SK-N-SH treated with all-trans-retinoic acid at 6 μM for 48 hours (cell line): ENCODE measurements around the gene OPA1.

Source experiments
- BACH2 ChIP-seq: fragments of 250-450 bp; sonication (Bioruptor Pico); IDR thresholded peaks from 2 replicates; pipeline ENCODE4 v1.9.0; 2021; ENCODE audit warnings: mild to moderate bottlenecking, borderline replicate concordance
- GLIS3 ChIP-seq: fragments of 250-450 bp; sonication (Bioruptor Pico); IDR thresholded peaks from 2 replicates; pipeline ENCODE4 v1.5.0; 2020; ENCODE audit warnings: mild to moderate bottlenecking, moderate library complexity
- ISL1 ChIP-seq: fragments of 250-450 bp; sonication (Bioruptor Pico); IDR thresholded peaks from 2 replicates; pipeline ENCODE4 v2.1.2; 2022; ENCODE audit warnings: mild to moderate bottlenecking, moderate library complexity
- ZNF70 ChIP-seq: fragments of 450-650 bp; formaldehyde crosslinking; IDR thresholded peaks from 2 replicates; pipeline ENCODE4 v1.5.0; 2020; ENCODE audit warnings: mild to moderate bottlenecking, moderate library complexity
- ZNF8 ChIP-seq: fragments of 450-650 bp; formaldehyde crosslinking; IDR thresholded peaks from 2 replicates; pipeline ENCODE4 v1.5.0; 2020; ENCODE audit warnings: mild to moderate bottlenecking, moderate library complexity
- TF ChIP-seq, protein P1 (sequence below): fragments of 250-450 bp; sonication (Bioruptor Pico); IDR thresholded peaks from 2 replicates; pipeline ENCODE4 v1.8.0; 2020; ENCODE audit warnings: mild to moderate bottlenecking, moderate library complexity, borderline replicate concordance

DNA sequence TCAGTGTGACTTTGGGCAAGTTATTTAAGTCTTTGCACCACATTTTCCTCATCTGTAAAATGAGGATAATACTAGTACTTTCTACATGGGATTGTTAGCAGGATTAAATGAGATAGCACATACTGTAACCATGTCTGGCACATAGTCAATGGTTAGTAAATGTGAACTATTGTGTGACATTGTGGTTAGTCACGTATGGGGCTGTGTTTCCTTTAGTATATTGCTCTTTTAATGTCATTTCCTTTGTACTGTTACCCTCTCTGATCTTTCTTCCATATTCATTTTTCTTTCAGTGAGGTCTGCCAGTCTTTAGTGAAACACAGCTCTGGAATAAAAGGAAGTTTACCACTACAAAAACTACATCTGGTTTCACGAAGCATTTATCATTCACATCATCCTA lies 21.4 kb downstream of the OPA1 start:
- TF ChIP-seq ISL1 (CRISPR knock-in tag): no peak
- TF ChIP-seq ZNF8: no peak
- no peak for TF ChIP-seq BACH2
- TF ChIP-seq, protein P1, sequence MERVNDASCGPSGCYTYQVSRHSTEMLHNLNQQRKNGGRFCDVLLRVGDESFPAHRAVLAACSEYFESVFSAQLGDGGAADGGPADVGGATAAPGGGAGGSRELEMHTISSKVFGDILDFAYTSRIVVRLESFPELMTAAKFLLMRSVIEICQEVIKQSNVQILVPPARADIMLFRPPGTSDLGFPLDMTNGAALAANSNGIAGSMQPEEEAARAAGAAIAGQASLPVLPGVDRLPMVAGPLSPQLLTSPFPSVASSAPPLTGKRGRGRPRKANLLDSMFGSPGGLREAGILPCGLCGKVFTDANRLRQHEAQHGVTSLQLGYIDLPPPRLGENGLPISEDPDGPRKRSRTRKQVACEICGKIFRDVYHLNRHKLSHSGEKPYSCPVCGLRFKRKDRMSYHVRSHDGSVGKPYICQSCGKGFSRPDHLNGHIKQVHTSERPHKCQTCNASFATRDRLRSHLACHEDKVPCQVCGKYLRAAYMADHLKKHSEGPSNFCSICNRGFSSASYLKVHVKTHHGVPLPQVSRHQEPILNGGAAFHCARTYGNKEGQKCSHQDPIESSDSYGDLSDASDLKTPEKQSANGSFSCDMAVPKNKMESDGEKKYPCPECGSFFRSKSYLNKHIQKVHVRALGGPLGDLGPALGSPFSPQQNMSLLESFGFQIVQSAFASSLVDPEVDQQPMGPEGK (CRISPR knock-in tag): no peak
- TF ChIP-seq GLIS3: no peak
- no peak for TF ChIP-seq ZNF70 (CRISPR knock-in tag)
